Sigmoid colon (tissue), 7 donors: ENCODE measurements around the gene PRKN. TPM values are rescaled to one million over a fixed set of nuclear protein-coding genes. Genes with fewer than 3 reads are reported as not detected.
"Not testable (repeated sequence)": the region's sequence is repeated elsewhere in the genome, so short reads cannot be mapped to it uniquely, and the experiment has no call there.

Source experiments
- DNase-seq: peaks from one replicate; pipeline ENCODE4 v3.0.0-alpha.2; 2019
- H3K27ac ChIP-seq, 4 donors: fragments of 200-600 bp; sonication (generic); one replicate each; pipeline ENCODE4 v1.5.1; 2016 to 2019; ENCODE audit warnings: mild to moderate bottlenecking in 1 of 4
- H3K27me3 ChIP-seq, 3 donors: fragments of 200-600 bp; sonication (generic); one replicate each; pipeline ENCODE4 v1.5.1; 2019; ENCODE audit warnings: mild to moderate bottlenecking in 1 of 3
- H3K36me3 ChIP-seq, 4 donors: fragments of 200-600 bp; sonication (generic); one replicate each; pipeline ENCODE4 v1.5.1; 2016 to 2019
- H3K4me1 ChIP-seq, 4 donors: fragments of 200-600 bp; sonication (generic); one replicate each; pipeline ENCODE4 v1.5.1; 2017 to 2019
- H3K4me3 ChIP-seq, 4 donors: fragments of 200-600 bp; sonication (generic); one replicate each; pipeline ENCODE4 v1.5.1; 2017 to 2019; ENCODE audit warnings: mild to moderate bottlenecking in 2 of 4, moderate library complexity in 1 of 4
- H3K9me3 ChIP-seq, 4 donors: fragments of 200-600 bp in 3 of 4; sonication (generic) in 3 of 4; one replicate each; pipeline versions ENCODE4 v1.5.1 to v1.6.1; 2013 to 2019
- CTCF ChIP-seq, 4 experiments: fragments of 450-650 bp in 3 of 4; fragments of 200-600 bp in 1 of 4; IDR thresholded peaks; one replicate each; pipeline ENCODE4 v1.5.1; 2016 to 2019; ENCODE audit warnings: antibody characterized with exemption in 4 of 4, mild to moderate bottlenecking in 3 of 4, moderate library complexity in 2 of 4
- EP300 ChIP-seq, 4 donors: sonication (generic); formaldehyde crosslinking; IDR thresholded peaks; one replicate each; pipeline ENCODE4 v1.6.1; 2017; ENCODE audit warnings: antibody characterized with exemption in 4 of 4
- POLR2A ChIP-seq, 2 donors: fragments of 450-650 bp; IDR thresholded peaks; one replicate each; pipeline ENCODE4 v1.6.1; 2016; ENCODE audit warnings: antibody characterized with exemption in 2 of 2, mild to moderate bottlenecking in 2 of 2, moderate library complexity in 2 of 2
- POLR2AphosphoS5 ChIP-seq, 4 donors: sonication (generic); formaldehyde crosslinking; IDR thresholded peaks; one replicate each; pipeline ENCODE4 v1.6.1; 2017; ENCODE audit warnings: antibody characterized with exemption in 4 of 4
- WGBS, 2 donors: extraction: QIAGEN DNeasy Blood & Tissue Kit; methylation state at CpG; one replicate each; pipeline ENCODE4 v1.1.7; 2013; 5-methylcytosine and 5-hydroxymethylcytosine counted together
- intact Hi-C: fragments of 100-400 bp; cut with DNase I; formaldehyde crosslinking; loops from one replicate; pipeline ENCODE4 v1.15.1; 2023
- polyA plus RNA-seq, 3 donors: library from polyadenylated mRNA; stranded (reverse); fragments of 200-250 nt; gene quantifications; one replicate each; pipeline ENCODE4 v1.2.3, GENCODE V29; 2013
- total RNA-seq, 4 donors: library from RNA; depleted of rRNA; stranded (reverse); fragments of >200 nt; gene quantifications; one replicate each; pipeline ENCODE4 v1.1.0, GENCODE V29; 2016
- donor health status: healthy with polysubstance abuse.
- donor health status: Bipolar disorder and iron deficiency.
- donor health status: healthy.

PRKN gene
- total and polyA plus RNA-seq, 7 donors: 0.38 to 173 (median 9.7) TPM

GRCh38 chr6:161313940-161314509, 1413.5 kb downstream of the PRKN start:
- intact Hi-C loops: no loop called here
- H3K4me1 ChIP-seq: no peaks in the 10 kb centered on the region
- H3K36me3 ChIP-seq: no peaks in the 10 kb centered on the region
- H3K9me3 ChIP-seq: peaks cover 0 to 4% (median 0%) of the 10 kb centered on the region in 4 donors
- 87 to 90% methylated on average over 6 of the region's 6 CpGs for WGBS, 2 donors
- H3K27me3 ChIP-seq: no peaks in the 10 kb centered on the region
- no peak for DNase-seq
- H3K4me3 ChIP-seq: no peak overlapping the region
- no peak for TF ChIP-seq EP300 (IDR thresholded peaks at IDR 0.05)
- TF ChIP-seq POLR2A (IDR thresholded peaks at IDR 0.05): no peak
- no peak for TF ChIP-seq POLR2AphosphoS5 (IDR thresholded peaks at IDR 0.05)
- TF ChIP-seq CTCF (IDR thresholded peaks at IDR 0.05): no peak
- no peak overlapping the region for H3K27ac ChIP-seq

- DNase-seq, H3K36me3 ChIP-seq, H3K4me1 ChIP-seq, H3K27ac ChIP-seq, H3K27me3 ChIP-seq, H3K4me3 ChIP-seq, intact Hi-C loops, H3K9me3 ChIP-seq: not testable (repeated sequence)
- 35 to 60% methylated on average over 3 of the region's 3 CpGs for WGBS, 2 donors
Measured at GRCh38 chr6:161313475-161313874, 1414.1 kb downstream of the PRKN start.

- H3K27me3 ChIP-seq, H3K9me3 ChIP-seq, DNase-seq, intact Hi-C loops, H3K4me3 ChIP-seq, H3K27ac ChIP-seq, H3K4me1 ChIP-seq, H3K36me3 ChIP-seq: not testable (repeated sequence)
- 60 to 86% methylated on average over 7 of the region's 7 CpGs for WGBS, 2 donors
Measured at GRCh38 chr6:161309774-161310173, 1417.8 kb downstream of the PRKN start.

GRCh38 chr6:161308075-161308655, 1419.4 kb downstream of the PRKN start:
- 50 to 86% methylated on average over 10 of the region's 10 CpGs for WGBS, 2 donors
- intact Hi-C loops: no loop called here

GRCh38 chr6:161305860-161306259, 1421.7 kb downstream of the PRKN start:
- Histone ChIP-seq H3K9me3 (no peaks in the 10 kb centered on the region), H3K27ac (no peak overlapping the region), H3K36me3 (no peaks in the 10 kb centered on the region), H3K4me3 (no peak overlapping the region), H3K4me1 (peaks cover 0 to 8% (median 2%) of the 10 kb centered on the region in 4 donors), H3K27me3 (no peaks in the 10 kb centered on the region)
- TF ChIP-seq CTCF (IDR thresholded peaks at IDR 0.05): no peak
- TF ChIP-seq POLR2AphosphoS5 (IDR thresholded peaks at IDR 0.05): no peak
- no peak for TF ChIP-seq POLR2A (IDR thresholded peaks at IDR 0.05)
- no peak for TF ChIP-seq EP300 (IDR thresholded peaks at IDR 0.05)
- intact Hi-C loops: no loop called here
- DNase-seq: no peak
- 82 to 83% methylated on average over 4 of the region's 4 CpGs for WGBS, 2 donors

More at GRCh38 chr6:161308075-161308655, 1419.4 kb downstream of the PRKN start:
- no peak for TF ChIP-seq POLR2AphosphoS5 (IDR thresholded peaks at IDR 0.05)
- no peak for DNase-seq
- Histone ChIP-seq H3K4me3 (no peak overlapping the region), H3K4me1 (no peaks in the 10 kb centered on the region), H3K27me3 (no peaks in the 10 kb centered on the region), H3K27ac (no peak overlapping the region), H3K9me3 (no peaks in the 10 kb centered on the region), H3K36me3 (no peaks in the 10 kb centered on the region)

- DNase-seq: no peak
- Histone ChIP-seq H3K27me3 (no peaks in the 10 kb centered on the region), H3K27ac (no peak overlapping the region), H3K9me3 (no peaks in the 10 kb centered on the region), H3K36me3 (no peaks in the 10 kb centered on the region), H3K4me3 (no peak overlapping the region), H3K4me1 (peaks cover 0 to 8% (median 2%) of the 10 kb centered on the region in 4 donors)
- WGBS, 2 donors: 92 to 94% methylated on average over 16 of the region's 16 CpGs
- TF ChIP-seq EP300 (IDR thresholded peaks at IDR 0.05) (no peak), POLR2A (IDR thresholded peaks at IDR 0.05) (no peak), POLR2AphosphoS5 (IDR thresholded peaks at IDR 0.05) (no peak), CTCF (IDR thresholded peaks at IDR 0.05) (no peak)
- intact Hi-C loops: no loop called here
Measured at GRCh38 chr6:161303628-161304340, 1423.8 kb downstream of the PRKN start.
